Fibroblast of lung (primary cell): ENCODE results near the gene MAB21L4. TPM values are rescaled to one million over a fixed set of nuclear protein-coding genes. Genes with fewer than 3 reads are reported as not detected.
A peak's percentile ranks its signal among the peaks of the same experiment; 100 is the strongest.

Source experiments
- DNase-seq, 2 donors: peaks; one replicate each; pipeline versions ENCODE4 v3.0.0 to v3.0.0-alpha.2; 2010; ENCODE audit warnings: low read depth in 2 of 2
- H2AFZ ChIP-seq: 2 replicates; pipeline ENCODE4 v1.5.1; 2012; ENCODE audit warnings: low read length, control low read depth, inconsistent platforms
- H3K27ac ChIP-seq: 2 replicates; pipeline ENCODE4 v1.5.1; 2011; ENCODE audit warnings: low read length, control low read depth; ENCODE audit not compliant: insufficient read depth
- H3K27me3 ChIP-seq: 2 replicates; pipeline ENCODE4 v1.5.1; 2011; ENCODE audit warnings: mild to moderate bottlenecking, low read length; ENCODE audit not compliant: control insufficient read depth, insufficient read depth
- H3K36me3 ChIP-seq: 2 replicates; pipeline ENCODE4 v1.5.1; 2011; ENCODE audit warnings: low read length; ENCODE audit not compliant: control insufficient read depth, insufficient read depth
- H3K4me1 ChIP-seq: 2 replicates; pipeline ENCODE4 v1.5.1; 2011; ENCODE audit warnings: low read length; ENCODE audit not compliant: control insufficient read depth, insufficient read depth; ENCODE audit errors: extremely low read depth
- H3K4me2 ChIP-seq: 2 replicates; pipeline ENCODE4 v1.5.1; 2011; ENCODE audit warnings: low read length, control low read depth; ENCODE audit not compliant: insufficient read depth; ENCODE audit errors: extremely low read depth
- H3K4me3 ChIP-seq, 4 experiments: fragments of 200-600 bp in 1 of 4; sonication (generic) in 1 of 4; replicated peaks in 1 of 4; 2 replicates each; pipeline ENCODE4 v1.5.1; 2011 to 2016; ENCODE audit warnings: low read length in 4 of 4, low read depth in 3 of 4, mild to moderate bottlenecking in 3 of 4, control low read depth in 2 of 4, inconsistent platforms in 1 of 4, mixed read lengths in 1 of 4; ENCODE audit not compliant: insufficient read depth in 1 of 4; ENCODE audit errors: control extremely low read depth in 1 of 4
- H3K79me2 ChIP-seq: 2 replicates; pipeline ENCODE4 v1.5.1; 2012; ENCODE audit warnings: mild to moderate bottlenecking, low read length, inconsistent platforms; ENCODE audit not compliant: control insufficient read depth, insufficient read depth
- H3K9ac ChIP-seq: 2 replicates; pipeline ENCODE4 v1.5.1; 2011; ENCODE audit warnings: mild to moderate bottlenecking, low read length, control low read depth; ENCODE audit not compliant: insufficient read depth
- H3K9me3 ChIP-seq: 2 replicates; pipeline ENCODE4 v1.5.1; 2012; ENCODE audit warnings: low read depth, low read length; ENCODE audit not compliant: control insufficient read depth, insufficient read depth
- H4K20me1 ChIP-seq: 2 replicates; pipeline ENCODE4 v1.5.1; 2011; ENCODE audit warnings: low read length; ENCODE audit not compliant: control insufficient read depth, insufficient read depth; ENCODE audit errors: extremely low read depth
- EZH2 ChIP-seq: IDR thresholded peaks from 2 replicates; pipeline ENCODE4 v1.5.1; 2012; ENCODE audit warnings: low read length, control low read depth, mild to moderate bottlenecking; ENCODE audit errors: missing control alignments
- polyA plus RNA-seq, 2 donors: library from polyadenylated mRNA; depleted of rRNA in 1 of 2; stranded (reverse) in 1 of 2; unstranded in 1 of 2; fragments of >200 nt; gene quantifications; 2 replicates each; pipeline ENCODE4 v1.2.1, GENCODE V29; 2011 to 2012; ENCODE audit warnings: missing spikeins in 1 of 2
- total RNA-seq: library from RNA; depleted of rRNA; stranded (reverse); fragments of >200 nt; gene quantifications from 2 replicates; pipeline ENCODE4 v1.2.1, GENCODE V29; 2014
- TF ChIP-seq, protein P1 (sequence below), 2 donors: IDR thresholded peaks in 1 of 2; conservative IDR thresholded peaks in 1 of 2; 1 replicate in 1 of 2; 2 replicates in 1 of 2; pipeline ENCODE4 v1.5.1; 2011 to 2012; ENCODE audit warnings: low read length in 2 of 2, control low read depth in 1 of 2, inconsistent platforms in 1 of 2, low read depth in 1 of 2, mild to moderate bottlenecking in 1 of 2

MAB21L4 gene
- total and polyA plus RNA-seq, 2 donors (not counting 1 experiment from before 2014, with no cell fraction given), result not detected

DNA sequence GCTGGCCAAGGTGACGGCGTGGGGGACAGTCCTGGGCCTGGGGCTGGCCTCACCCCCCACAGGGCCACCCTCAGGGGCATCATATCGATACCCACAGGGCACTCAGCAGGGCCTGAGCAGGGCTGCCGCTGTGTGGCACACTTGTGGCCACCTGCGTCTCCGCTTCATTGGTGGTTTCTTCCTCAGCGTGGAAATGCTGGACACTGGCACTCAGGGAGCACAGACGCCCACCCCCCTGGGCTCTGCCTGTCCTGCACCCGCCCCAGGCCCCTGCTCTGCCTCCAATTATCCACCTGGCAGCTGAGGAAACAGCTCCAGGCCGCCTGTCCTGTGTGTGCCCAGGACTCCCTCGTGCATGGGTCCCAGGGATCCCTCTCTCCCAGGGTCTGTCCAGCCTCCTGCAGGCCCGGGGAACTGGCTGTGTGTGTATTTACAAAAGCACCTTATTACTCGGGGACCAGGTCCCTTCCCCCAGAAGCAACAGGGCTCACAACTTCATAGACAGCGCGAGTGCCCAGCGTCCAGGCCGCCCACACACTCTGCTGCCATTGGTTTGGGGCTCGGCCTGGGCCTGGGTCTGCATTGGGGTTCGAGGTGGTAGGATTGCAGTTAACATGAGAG, 23.3 kb upstream of the MAB21L4 start:
- no peak for DNase-seq
- Histone ChIP-seq H3K9me3 (no peaks in the 10 kb centered on the region), H3K79me2 (no peaks in the 10 kb centered on the region), H4K20me1 (no peaks in the 10 kb centered on the region), H3K9ac (no peak overlapping the region), H3K27ac (no peak overlapping the region), H3K4me1 (peaks cover 45% of the 10 kb centered on the region), H3K27me3 (no peaks in the 10 kb centered on the region), H3K4me3 (no peak overlapping the region), H2AFZ (no peak overlapping the region), H3K36me3 (no peaks in the 10 kb centered on the region), H3K4me2 (no peak overlapping the region)
- TF ChIP-seq, protein P1, sequence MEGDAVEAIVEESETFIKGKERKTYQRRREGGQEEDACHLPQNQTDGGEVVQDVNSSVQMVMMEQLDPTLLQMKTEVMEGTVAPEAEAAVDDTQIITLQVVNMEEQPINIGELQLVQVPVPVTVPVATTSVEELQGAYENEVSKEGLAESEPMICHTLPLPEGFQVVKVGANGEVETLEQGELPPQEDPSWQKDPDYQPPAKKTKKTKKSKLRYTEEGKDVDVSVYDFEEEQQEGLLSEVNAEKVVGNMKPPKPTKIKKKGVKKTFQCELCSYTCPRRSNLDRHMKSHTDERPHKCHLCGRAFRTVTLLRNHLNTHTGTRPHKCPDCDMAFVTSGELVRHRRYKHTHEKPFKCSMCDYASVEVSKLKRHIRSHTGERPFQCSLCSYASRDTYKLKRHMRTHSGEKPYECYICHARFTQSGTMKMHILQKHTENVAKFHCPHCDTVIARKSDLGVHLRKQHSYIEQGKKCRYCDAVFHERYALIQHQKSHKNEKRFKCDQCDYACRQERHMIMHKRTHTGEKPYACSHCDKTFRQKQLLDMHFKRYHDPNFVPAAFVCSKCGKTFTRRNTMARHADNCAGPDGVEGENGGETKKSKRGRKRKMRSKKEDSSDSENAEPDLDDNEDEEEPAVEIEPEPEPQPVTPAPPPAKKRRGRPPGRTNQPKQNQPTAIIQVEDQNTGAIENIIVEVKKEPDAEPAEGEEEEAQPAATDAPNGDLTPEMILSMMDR (conservative IDR thresholded peaks at IDR 0.05 in 1 of 2, IDR thresholded peaks at IDR 0.05 in 1 of 2; ENCODE audit: low read depth in 1 of 2, low read length in 2 of 2), result no peak
- no peak for TF ChIP-seq EZH2

DNA sequence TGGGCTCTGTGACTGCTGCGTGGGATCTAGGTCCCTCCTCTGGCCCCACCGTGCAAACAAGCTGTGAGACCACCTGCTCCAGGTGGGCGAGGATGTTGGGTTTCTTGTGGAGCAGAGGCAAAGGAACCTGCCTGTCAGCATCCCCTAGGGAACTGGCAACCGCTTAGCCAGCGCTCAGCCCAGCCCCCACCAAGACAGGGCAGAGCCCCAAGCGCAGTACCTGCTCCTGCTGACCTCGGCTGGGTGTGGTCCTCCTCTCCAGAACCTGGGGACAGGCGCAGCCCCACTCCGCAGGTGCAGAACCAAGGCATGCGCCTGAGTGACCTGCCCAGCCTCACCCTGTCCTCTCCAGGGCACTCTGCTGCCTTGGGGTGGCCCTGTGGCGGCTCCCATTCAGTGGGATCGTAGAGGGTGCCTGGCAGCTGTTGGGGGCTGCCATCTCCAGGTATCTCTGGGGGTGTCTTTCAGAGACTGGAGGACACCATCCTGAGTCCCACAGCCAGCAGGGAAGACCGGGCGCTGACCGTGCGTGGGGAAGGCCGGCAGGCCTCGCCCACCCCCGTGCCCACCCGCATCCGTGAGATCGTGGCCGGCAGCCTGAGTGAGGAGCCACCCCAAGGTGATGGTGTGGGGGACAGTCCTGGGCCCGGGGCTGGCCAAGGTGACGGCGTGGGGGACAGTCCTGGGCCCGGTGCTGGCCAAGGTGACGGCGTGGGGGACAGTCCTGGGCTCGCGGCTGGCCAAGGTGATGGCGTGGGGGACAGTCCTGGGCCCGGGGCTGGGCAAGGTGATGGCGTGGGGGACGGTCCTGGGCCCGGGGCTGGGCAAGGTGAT, 22.5 kb upstream of the MAB21L4 start:
- Histone ChIP-seq H3K36me3 (no peaks in the 10 kb centered on the region), H3K4me2 (no peak overlapping the region), H3K4me3 (no peak overlapping the region), H3K4me1 (peaks cover 50% of the 10 kb centered on the region), H4K20me1 (no peaks in the 10 kb centered on the region), H3K9me3 (no peaks in the 10 kb centered on the region), H2AFZ (no peak overlapping the region), H3K79me2 (no peaks in the 10 kb centered on the region), H3K27me3 (no peaks in the 10 kb centered on the region), H3K9ac (no peak overlapping the region), H3K27ac (no peak overlapping the region)
- TF ChIP-seq, protein P1 (conservative IDR thresholded peaks at IDR 0.05 in 1 of 2, IDR thresholded peaks at IDR 0.05 in 1 of 2; ENCODE audit: low read depth in 1 of 2, low read length in 2 of 2), result no peak
- TF ChIP-seq EZH2, result no peak
- no peak for DNase-seq

DNA sequence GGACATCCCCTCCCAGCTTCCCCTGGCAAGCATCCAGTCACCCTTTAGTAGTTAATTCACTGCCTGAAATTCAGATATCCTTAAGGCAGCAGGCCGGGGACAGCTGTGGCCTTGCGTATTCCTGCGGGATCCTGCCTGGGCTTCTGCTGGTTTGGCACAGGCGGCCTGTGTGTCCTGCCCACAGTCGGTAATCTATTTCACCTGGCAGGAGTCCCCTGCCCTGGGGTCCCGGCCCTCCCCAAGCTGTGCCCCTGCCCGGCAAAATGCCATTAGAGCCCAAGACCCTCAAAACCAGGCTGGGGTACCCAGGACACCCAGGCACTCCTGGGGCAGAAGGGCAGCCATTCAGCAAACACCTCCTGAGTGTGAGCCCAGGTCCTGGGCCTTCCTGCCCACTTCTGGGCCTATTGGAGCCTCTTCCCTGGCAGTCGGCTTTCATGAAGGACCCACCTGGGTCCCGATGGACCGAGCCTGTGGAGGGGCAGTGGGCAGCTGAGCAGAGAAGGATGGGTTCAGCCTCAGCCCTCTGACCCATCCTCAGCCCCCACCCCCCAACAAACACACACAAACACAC, 21.8 kb upstream of the MAB21L4 start:
- DNase-seq, result peak in 1 of 2 donors; percentile 7
- peak overlapping the region; percentile 85 for H3K27ac ChIP-seq
- H2AFZ ChIP-seq, result no peak overlapping the region
- TF ChIP-seq, protein P1 (conservative IDR thresholded peaks at IDR 0.05 in 1 of 2, IDR thresholded peaks at IDR 0.05 in 1 of 2; ENCODE audit: low read depth in 1 of 2, low read length in 2 of 2), result no peak
- no peak for TF ChIP-seq EZH2
- no peak overlapping the region for H3K4me3 ChIP-seq
- H3K36me3 ChIP-seq, result no peaks in the 10 kb centered on the region
- no peaks in the 10 kb centered on the region for H3K79me2 ChIP-seq
- peaks cover 46% of the 10 kb centered on the region for H3K4me1 ChIP-seq
- H3K27me3 ChIP-seq, result no peaks in the 10 kb centered on the region
- H4K20me1 ChIP-seq, result no peaks in the 10 kb centered on the region
- no peak overlapping the region for H3K9ac ChIP-seq
- H3K9me3 ChIP-seq, result no peaks in the 10 kb centered on the region
- H3K4me2 ChIP-seq, result no peak overlapping the region
